ENCODE data around the gene ESRRG. TPM values are rescaled to one million over a fixed set of nuclear protein-coding genes. Genes with fewer than 3 reads are reported as not detected.

The ESRRG gene
- total and polyA plus RNA-seq, 2 donors = 0.90 to 14.0 TPM

GRCh38 chr1:216686860-216687766, 36.1 kb downstream of the ESRRG start:
- 51% methylated on average over 14 of the region's 14 CpGs for WGBS
- Histone ChIP-seq H3K4me1 (ENCODE audit: insufficient read depth) (no peaks in the 10 kb centered on the region), H3K36me3 (ENCODE audit: insufficient read depth) (no peaks in the 10 kb centered on the region), H3K4me3 (ENCODE audit: low read depth, low read length) (no peak overlapping the region), H3K27ac (ENCODE audit: low read depth) (no peak overlapping the region)
- DNase-seq (ENCODE audit: extremely low spot score) = no peak

- no peak overlapping the region for H3K27ac ChIP-seq (ENCODE audit: low read depth)
- no peaks in the 10 kb centered on the region for H3K4me1 ChIP-seq (ENCODE audit: insufficient read depth)
- 72% methylated on average over 7 of the region's 7 CpGs for WGBS
- H3K4me3 ChIP-seq (ENCODE audit: low read depth, low read length) = no peak overlapping the region
- no peaks in the 10 kb centered on the region for H3K36me3 ChIP-seq (ENCODE audit: insufficient read depth)
- DNase-seq (ENCODE audit: extremely low spot score) = no peak
These were observed 40.5 kb downstream of the ESRRG start for GRCh38 chr1:216682752-216683151.

DNA sequence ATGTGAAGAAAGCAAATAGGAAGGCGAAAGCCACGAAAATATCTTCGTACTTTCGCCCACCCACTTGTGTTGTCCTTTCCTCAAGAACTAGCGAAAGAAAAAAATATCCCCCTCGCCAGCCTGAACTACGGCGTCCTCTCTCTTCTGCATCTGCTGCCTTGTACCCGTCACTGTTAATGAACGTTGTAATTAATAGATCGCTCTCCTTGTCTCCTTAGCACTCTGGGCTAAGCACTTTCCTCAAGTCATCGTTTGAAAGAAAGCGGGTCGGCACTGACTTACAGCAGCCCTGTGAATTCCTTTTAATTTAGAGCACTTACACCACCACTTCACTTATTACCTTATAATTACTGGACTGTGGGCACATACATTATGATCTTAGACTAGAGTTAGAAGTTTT, 44.1 kb downstream of the ESRRG start:
- H3K4me1 ChIP-seq (ENCODE audit: insufficient read depth) = no peaks in the 10 kb centered on the region
- DNase-seq (ENCODE audit: extremely low spot score) = no peak
- H3K4me3 ChIP-seq (ENCODE audit: low read depth, low read length) = no peak overlapping the region
- no peak overlapping the region for H3K27ac ChIP-seq (ENCODE audit: low read depth)
- WGBS = 86% methylated on average over 14 of the region's 14 CpGs
- no peaks in the 10 kb centered on the region for H3K36me3 ChIP-seq (ENCODE audit: insufficient read depth)

DNA sequence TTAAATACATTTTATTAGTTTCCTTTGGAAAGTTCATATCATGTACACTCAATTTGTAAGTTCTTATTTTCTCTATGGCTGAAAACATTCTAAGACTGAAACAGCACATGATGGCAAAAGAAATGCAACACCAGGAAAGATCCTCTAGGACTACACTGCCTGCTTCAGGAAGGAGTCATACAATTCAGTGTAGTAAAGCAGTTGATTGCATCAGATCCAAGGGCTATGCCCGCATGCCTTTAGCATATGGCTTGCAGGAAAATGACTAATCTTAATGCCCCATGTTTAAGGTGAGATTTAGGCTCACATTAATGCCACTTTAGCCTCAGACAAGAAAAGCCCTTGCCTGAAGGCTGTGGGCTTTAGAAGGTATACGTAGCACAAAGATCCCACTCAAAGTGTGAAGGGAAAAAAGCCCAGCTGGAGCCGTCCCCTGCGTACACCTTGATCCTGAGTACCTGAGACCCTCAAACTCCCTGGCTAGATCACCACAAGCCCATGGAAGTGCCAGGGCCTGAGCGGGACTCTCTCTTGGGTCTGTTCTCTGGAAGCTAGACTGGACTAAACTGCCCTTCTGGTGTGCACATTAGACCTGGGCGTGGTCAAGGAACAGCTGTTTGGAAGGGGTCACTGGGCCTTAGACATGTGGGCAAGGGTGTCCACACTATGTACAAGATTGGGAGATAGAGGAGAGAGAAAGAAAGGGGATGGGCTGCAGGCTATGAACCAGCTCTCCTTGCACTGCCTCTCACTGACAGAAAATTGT, 52.9 kb downstream of the ESRRG start:
- no peak overlapping the region for H3K27ac ChIP-seq (ENCODE audit: low read depth)
- H3K4me3 ChIP-seq (ENCODE audit: low read depth, low read length) = no peak overlapping the region
- WGBS = 94% methylated on average over 6 of the region's 6 CpGs
- H3K36me3 ChIP-seq (ENCODE audit: insufficient read depth) = no peaks in the 10 kb centered on the region
- no peaks in the 10 kb centered on the region for H3K4me1 ChIP-seq (ENCODE audit: insufficient read depth)
- no peak for DNase-seq (ENCODE audit: extremely low spot score)

- 90% methylated on average over 2 of the region's 2 CpGs for WGBS
- H3K36me3 ChIP-seq (ENCODE audit: insufficient read depth) = no peaks in the 10 kb centered on the region
- H3K4me1 ChIP-seq (ENCODE audit: insufficient read depth) = no peaks in the 10 kb centered on the region
- no peak for DNase-seq (ENCODE audit: extremely low spot score)
- H3K4me3 ChIP-seq (ENCODE audit: low read depth, low read length) = no peak overlapping the region
- H3K27ac ChIP-seq (ENCODE audit: low read depth) = no peak overlapping the region
These were observed 56.8 kb downstream of the ESRRG start for GRCh38 chr1:216666441-216666840.

GRCh38 chr1:216665856-216666255, 57.4 kb downstream of the ESRRG start:
- Histone ChIP-seq H3K4me1 (ENCODE audit: insufficient read depth) (no peaks in the 10 kb centered on the region), H3K4me3 (ENCODE audit: low read depth, low read length) (no peak overlapping the region), H3K27ac (ENCODE audit: low read depth) (no peak overlapping the region), H3K36me3 (ENCODE audit: insufficient read depth) (no peaks in the 10 kb centered on the region)
- no peak for DNase-seq (ENCODE audit: extremely low spot score)

DNA sequence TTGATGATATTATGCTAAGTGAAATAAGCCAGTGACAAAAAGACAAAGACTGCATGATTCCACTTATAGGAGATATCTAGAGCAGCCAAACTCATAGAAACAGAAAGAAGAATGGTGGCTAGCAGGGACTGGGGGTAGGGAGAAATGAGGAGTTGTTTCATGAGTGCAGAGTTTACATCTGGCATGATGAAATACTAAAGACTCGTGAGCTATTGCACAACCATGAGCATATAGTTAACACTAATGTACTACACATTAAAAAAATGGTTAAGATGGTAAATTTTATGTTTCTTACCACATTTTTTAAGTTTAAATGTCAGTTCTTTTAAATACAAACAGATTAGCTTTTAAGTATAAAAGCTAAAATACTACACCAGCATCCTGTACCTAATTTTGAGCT, 57.8 kb downstream of the ESRRG start:
- DNase-seq (ENCODE audit: extremely low spot score) = no peak
- Histone ChIP-seq H3K4me3 (ENCODE audit: low read depth, low read length) (no peak overlapping the region), H3K4me1 (ENCODE audit: insufficient read depth) (no peaks in the 10 kb centered on the region), H3K36me3 (ENCODE audit: insufficient read depth) (no peaks in the 10 kb centered on the region), H3K27ac (ENCODE audit: low read depth) (no peak overlapping the region)
- 70% methylated on average over 1 of the region's 1 CpG for WGBS

- Histone ChIP-seq H3K27ac (ENCODE audit: low read depth) (no peak overlapping the region), H3K4me3 (ENCODE audit: low read depth, low read length) (no peak overlapping the region), H3K4me1 (ENCODE audit: insufficient read depth) (no peaks in the 10 kb centered on the region), H3K36me3 (ENCODE audit: insufficient read depth) (no peaks in the 10 kb centered on the region)
- DNase-seq (ENCODE audit: extremely low spot score) = no peak
- 79% methylated on average over 3 of the region's 3 CpGs for WGBS
These were observed 60.5 kb downstream of the ESRRG start for GRCh38 chr1:216662681-216663080.

GRCh38 chr1:216660561-216660960, 62.7 kb downstream of the ESRRG start:
- no peak for DNase-seq (ENCODE audit: extremely low spot score)
- 75% methylated on average over 1 of the region's 1 CpG for WGBS
- H3K27ac ChIP-seq (ENCODE audit: low read depth) = no peak overlapping the region
- H3K4me3 ChIP-seq (ENCODE audit: low read depth, low read length) = no peak overlapping the region
- no peaks in the 10 kb centered on the region for H3K4me1 ChIP-seq (ENCODE audit: insufficient read depth)
- H3K36me3 ChIP-seq (ENCODE audit: insufficient read depth) = no peaks in the 10 kb centered on the region

GRCh38 chr1:216653001-216653400, 70.2 kb downstream of the ESRRG start:
- DNase-seq (ENCODE audit: extremely low spot score) = no peak
- Histone ChIP-seq H3K4me1 (ENCODE audit: insufficient read depth) (no peaks in the 10 kb centered on the region), H3K4me3 (ENCODE audit: low read depth, low read length) (no peak overlapping the region), H3K36me3 (ENCODE audit: insufficient read depth) (no peaks in the 10 kb centered on the region), H3K27ac (ENCODE audit: low read depth) (no peak overlapping the region)
- WGBS = 83% methylated on average over 4 of the region's 4 CpGs

DNA sequence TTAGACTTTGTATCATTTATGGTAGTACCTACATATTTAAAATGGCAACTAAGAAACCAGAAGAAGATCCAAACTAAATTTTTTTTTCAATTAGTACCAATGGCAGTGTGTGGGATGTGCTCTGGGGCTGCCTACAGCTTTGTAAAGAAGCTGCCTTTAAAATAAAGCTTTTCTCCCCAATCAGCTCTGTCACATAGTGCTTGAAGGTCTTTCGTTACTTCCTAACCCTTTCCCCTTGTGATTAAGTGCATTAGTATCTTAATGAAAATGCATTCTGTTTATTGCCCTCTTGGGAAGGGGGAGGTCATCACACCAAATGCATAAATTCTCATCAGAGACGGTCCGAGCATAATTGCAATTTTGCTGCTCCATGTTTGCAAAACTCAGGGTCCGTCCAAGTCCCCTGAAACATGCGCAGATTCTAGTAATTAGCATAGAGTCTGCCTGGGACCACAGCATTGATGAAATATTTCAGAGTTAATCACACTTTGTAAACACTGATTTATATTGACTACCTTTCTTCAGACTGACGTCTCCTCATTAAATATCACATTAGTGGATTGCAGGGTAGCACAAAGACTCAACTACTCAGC, 71.3 kb downstream of the ESRRG start:
- 85% methylated on average over 6 of the region's 6 CpGs for WGBS
- H3K4me3 ChIP-seq (ENCODE audit: low read depth, low read length) = no peak overlapping the region
- H3K36me3 ChIP-seq (ENCODE audit: insufficient read depth) = no peaks in the 10 kb centered on the region
- H3K4me1 ChIP-seq (ENCODE audit: insufficient read depth) = no peaks in the 10 kb centered on the region
- H3K27ac ChIP-seq (ENCODE audit: low read depth) = no peak overlapping the region
- DNase-seq (ENCODE audit: extremely low spot score) = no peak

DNA sequence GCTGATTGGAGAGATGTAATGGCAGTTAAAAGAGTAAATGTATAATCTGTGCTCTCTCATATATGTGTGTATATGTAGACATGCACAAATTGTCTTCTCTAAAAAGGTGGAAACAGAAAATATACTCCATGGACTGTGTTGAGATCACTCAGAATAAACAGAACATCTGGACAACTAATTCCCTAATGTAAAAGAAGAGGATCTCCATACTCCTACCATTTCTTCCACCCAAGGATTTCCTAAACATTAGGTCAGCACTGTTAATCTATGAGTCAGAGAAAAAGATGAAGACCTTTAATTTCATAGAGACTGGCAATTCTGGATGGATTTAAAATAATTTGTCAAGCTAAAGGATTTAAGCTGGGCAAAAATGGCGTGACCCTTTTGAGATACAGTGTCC, 80.1 kb downstream of the ESRRG start:
- H3K4me1 ChIP-seq (ENCODE audit: insufficient read depth) = no peaks in the 10 kb centered on the region
- no peak for DNase-seq (ENCODE audit: extremely low spot score)
- H3K27ac ChIP-seq (ENCODE audit: low read depth) = no peak overlapping the region
- no peaks in the 10 kb centered on the region for H3K36me3 ChIP-seq (ENCODE audit: insufficient read depth)
- H3K4me3 ChIP-seq (ENCODE audit: low read depth, low read length) = no peak overlapping the region
- 97% methylated on average over 1 of the region's 1 CpG for WGBS

GRCh38 chr1:216641669-216642460, 81.4 kb downstream of the ESRRG start:
- Histone ChIP-seq H3K4me1 (ENCODE audit: insufficient read depth) (no peaks in the 10 kb centered on the region), H3K36me3 (ENCODE audit: insufficient read depth) (no peaks in the 10 kb centered on the region), H3K4me3 (ENCODE audit: low read depth, low read length) (no peak overlapping the region), H3K27ac (ENCODE audit: low read depth) (no peak overlapping the region)
- DNase-seq (ENCODE audit: extremely low spot score) = no peak
- 93% methylated on average over 2 of the region's 2 CpGs for WGBS
